Measurements from ENCODE around the gene PHRF1. TPM values are rescaled to one million over a fixed set of nuclear protein-coding genes. Genes with fewer than 3 reads are reported as not detected.

The PHRF1 gene
- total RNA-seq: 52.3 TPM in 2 replicates
- long read RNA-seq, partial matches to known transcripts: 1 of 4 reads
- long read RNA-seq, other reads (novel, unspliced or antisense): 3 of 4 reads

- Mint-ChIP-seq H3K4me3 (peak within 1 kb of the TSS; percentile 91), H3K36me3 (ENCODE audit: low read depth) (no peaks in the 10 kb centered on the region), H3K4me1 (peaks cover 27% of the 10 kb centered on the region), H3K27me3 (ENCODE audit: low read depth) (peaks cover 29% of the 10 kb centered on the region), H3K9me3 (no peaks in the 10 kb centered on the region), H3K27ac (ENCODE audit: unreplicated experiment) (peak within 1 kb of the TSS; percentile 100)
- TF ChIP-seq, protein P1, sequence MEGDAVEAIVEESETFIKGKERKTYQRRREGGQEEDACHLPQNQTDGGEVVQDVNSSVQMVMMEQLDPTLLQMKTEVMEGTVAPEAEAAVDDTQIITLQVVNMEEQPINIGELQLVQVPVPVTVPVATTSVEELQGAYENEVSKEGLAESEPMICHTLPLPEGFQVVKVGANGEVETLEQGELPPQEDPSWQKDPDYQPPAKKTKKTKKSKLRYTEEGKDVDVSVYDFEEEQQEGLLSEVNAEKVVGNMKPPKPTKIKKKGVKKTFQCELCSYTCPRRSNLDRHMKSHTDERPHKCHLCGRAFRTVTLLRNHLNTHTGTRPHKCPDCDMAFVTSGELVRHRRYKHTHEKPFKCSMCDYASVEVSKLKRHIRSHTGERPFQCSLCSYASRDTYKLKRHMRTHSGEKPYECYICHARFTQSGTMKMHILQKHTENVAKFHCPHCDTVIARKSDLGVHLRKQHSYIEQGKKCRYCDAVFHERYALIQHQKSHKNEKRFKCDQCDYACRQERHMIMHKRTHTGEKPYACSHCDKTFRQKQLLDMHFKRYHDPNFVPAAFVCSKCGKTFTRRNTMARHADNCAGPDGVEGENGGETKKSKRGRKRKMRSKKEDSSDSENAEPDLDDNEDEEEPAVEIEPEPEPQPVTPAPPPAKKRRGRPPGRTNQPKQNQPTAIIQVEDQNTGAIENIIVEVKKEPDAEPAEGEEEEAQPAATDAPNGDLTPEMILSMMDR (conservative IDR thresholded peaks at IDR 0.05): no peak
- peak; percentile 90 for DNase-seq (ENCODE audit: low read depth, low spot score)
Measured at GRCh38 chr11:575996-576768, at the start of gene PHRF1. TSS of gene PHRF1 (plus strand) at chr11:576470. CDS start at chr11:581513, 5,043 bp downstream.

DNA sequence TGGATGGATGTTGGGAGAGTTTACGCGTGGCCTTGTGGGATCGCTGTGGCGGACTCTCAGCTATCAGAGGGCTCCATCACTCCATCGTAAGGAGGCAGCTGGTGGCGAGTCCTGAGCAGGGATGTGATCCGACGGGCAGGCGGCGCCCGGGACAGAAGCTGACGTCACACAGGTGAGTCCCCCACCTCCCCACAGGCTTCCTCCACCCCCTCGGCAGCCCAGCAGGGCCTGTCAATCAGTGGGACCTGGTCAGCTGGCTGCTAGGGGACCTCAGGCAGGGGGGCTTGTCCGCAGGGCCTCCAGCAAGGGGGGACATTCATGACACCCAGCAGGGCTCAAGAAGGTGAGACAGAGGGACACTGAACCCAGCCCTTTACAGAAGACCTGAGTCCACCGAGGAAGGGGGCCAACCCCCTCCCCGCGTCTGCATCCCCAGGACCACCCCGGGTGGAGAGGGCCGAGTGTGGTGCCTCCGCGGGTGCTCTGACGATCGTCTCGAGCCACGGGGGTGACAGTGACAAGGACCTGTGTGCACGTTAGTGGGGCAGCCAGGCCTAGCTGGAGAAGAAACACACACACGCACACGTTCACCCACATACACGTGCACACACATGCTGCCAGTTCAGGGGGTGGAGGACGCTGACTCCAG, 48.0 kb upstream of the PHRF1 start:
- Mint-ChIP-seq H3K36me3 (ENCODE audit: low read depth) (no peaks in the 10 kb centered on the region), H3K4me3 (no peak overlapping the region), H3K27me3 (ENCODE audit: low read depth) (no peaks in the 10 kb centered on the region), H3K27ac (ENCODE audit: unreplicated experiment) (no peak overlapping the region), H3K4me1 (no peaks in the 10 kb centered on the region), H3K9me3 (no peaks in the 10 kb centered on the region)
- no peak for DNase-seq (ENCODE audit: low read depth, low spot score)
- TF ChIP-seq, protein P1 (conservative IDR thresholded peaks at IDR 0.05): no peak

DNA sequence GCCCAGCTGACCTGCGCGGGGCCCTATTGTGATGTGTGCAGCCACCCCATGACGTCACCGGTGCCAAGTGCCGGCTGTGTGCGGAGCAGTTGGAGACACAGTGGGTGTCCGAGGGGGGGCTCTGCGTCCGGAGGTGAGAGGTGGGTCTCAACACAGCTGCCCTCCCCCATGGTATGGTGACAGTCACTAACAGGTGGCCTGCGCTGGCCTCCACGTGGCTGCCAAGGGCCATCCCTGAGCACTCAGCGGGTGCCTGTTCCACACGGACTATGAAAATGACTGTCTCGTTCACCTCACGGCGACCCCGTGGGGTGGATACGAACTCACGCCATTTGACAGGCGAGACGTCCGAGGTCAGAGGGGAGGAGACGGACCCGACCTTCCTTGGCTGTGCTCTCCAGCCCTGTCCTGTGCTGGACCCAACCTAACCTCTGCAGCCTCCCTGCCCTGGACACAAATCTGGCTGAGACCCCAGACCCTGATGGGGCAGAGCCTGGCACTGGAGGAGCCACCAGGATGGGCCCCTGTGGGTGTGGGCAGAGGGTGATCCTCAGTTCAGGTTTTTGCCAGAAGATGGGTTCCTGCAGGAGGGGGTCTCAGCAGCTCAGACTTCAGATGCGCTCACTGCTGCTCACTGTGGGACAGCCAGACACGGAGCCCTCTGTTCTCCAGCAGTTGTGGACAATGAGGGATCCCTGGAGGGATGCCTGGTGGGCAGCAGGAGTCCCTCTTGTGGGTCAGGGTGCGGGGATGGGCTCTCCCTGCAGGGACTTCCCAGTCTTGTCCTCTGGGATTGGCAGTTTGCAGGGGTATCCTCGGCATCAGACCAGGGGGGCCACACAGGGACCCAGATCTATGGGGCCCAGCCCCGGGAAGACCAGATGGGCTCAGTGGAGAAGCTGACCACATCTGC, 47.2 kb upstream of the PHRF1 start:
- Mint-ChIP-seq H3K4me1 (no peaks in the 10 kb centered on the region), H3K36me3 (ENCODE audit: low read depth) (no peaks in the 10 kb centered on the region), H3K27ac (ENCODE audit: unreplicated experiment) (no peak overlapping the region), H3K9me3 (no peaks in the 10 kb centered on the region), H3K27me3 (ENCODE audit: low read depth) (no peaks in the 10 kb centered on the region), H3K4me3 (no peak overlapping the region)
- TF ChIP-seq, protein P1 (conservative IDR thresholded peaks at IDR 0.05): no peak
- DNase-seq (ENCODE audit: low read depth, low spot score): no peak

GRCh38 chr11:529728-530411, 46.4 kb upstream of the PHRF1 start:
- Mint-ChIP-seq H3K27ac (ENCODE audit: unreplicated experiment) (no peak overlapping the region), H3K4me3 (peak overlapping the region; percentile 54), H3K36me3 (ENCODE audit: low read depth) (no peaks in the 10 kb centered on the region), H3K4me1 (no peaks in the 10 kb centered on the region), H3K9me3 (no peaks in the 10 kb centered on the region), H3K27me3 (ENCODE audit: low read depth) (no peaks in the 10 kb centered on the region)
- DNase-seq (ENCODE audit: low read depth, low spot score): no peak
- TF ChIP-seq, protein P1 (conservative IDR thresholded peaks at IDR 0.05): no peak
